GM18951 (cell line): ENCODE results near the gene JCAD.
"Not testable (repeated sequence)": the region's sequence is repeated elsewhere in the genome, so short reads cannot be mapped to it uniquely, and the experiment has no call there.

Experiments
- POLR2A ChIP-seq: IDR thresholded peaks from 4 replicates; pipeline ENCODE4 v1.6.1; 2011; ENCODE audit warnings: mild to moderate bottlenecking; ENCODE audit not compliant: insufficient read length, insufficient read depth; ENCODE audit errors: extremely low read depth
- in situ Hi-C: fragments of 300-500 bp; cut with MboI; formaldehyde crosslinking; loops from one replicate; pipeline ENCODE4 v1.12.0; 2022; ENCODE audit warnings: low sequenced_read_pairs, mixed read lengths, inconsistent platforms; ENCODE audit not compliant: unreplicated experiment

JCAD gene

DNA sequence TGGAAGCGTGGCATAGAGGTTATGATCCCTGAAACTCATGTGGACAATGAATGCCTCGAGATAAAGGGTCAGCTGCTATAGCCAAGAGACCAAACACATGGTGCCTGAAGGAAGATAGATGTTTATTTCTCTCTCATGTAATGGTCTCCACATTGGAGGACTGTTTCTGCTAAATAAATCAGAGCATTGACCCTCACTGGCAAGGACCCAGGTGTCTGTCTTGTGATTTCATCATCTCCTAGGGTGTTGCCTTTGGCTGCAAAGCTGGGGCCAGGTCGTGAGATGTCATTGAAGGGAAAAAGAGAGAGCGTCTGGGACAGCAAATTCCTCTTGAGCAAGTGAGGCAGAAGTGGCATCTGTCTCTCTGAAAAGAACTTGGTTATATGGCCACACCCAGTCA, 64.6 kb downstream of the JCAD start:
- in situ Hi-C loops, result no loop called here
- no peak for TF ChIP-seq POLR2A

DNA sequence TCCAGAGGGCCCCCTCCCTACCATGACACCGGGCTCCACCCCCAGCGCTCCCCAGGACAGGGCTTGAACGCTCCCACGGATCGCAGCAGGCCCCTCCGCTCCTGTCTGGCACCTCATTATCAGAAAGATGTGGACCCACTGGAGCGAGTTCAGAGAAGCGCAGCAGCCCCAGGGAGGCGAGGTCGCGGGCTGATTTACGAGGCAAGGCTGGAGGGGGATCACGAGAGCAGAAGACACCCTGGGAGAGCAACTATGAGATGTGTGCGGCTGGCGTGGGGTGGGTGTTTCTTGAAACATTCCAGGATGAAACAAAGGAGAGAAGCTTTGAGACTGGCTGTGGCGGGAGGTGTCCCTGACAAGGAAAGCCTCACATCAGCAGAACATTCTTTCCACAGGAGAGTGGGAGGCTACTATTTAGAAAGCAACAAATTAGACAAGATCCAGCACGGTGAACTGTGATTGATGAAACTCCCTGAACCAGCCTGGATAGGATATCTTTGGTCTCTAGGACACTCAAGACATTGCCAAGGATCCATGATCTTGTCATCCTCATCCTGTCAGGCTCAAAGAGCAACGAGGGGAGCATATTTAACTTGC, 66.0 kb downstream of the JCAD start:
- in situ Hi-C loops, result no loop called here
- no peak for TF ChIP-seq POLR2A

GRCh38 chr10:29992914-29993313, 66.5 kb downstream of the JCAD start:
- in situ Hi-C loops, result no loop called here
- no peak for TF ChIP-seq POLR2A

DNA sequence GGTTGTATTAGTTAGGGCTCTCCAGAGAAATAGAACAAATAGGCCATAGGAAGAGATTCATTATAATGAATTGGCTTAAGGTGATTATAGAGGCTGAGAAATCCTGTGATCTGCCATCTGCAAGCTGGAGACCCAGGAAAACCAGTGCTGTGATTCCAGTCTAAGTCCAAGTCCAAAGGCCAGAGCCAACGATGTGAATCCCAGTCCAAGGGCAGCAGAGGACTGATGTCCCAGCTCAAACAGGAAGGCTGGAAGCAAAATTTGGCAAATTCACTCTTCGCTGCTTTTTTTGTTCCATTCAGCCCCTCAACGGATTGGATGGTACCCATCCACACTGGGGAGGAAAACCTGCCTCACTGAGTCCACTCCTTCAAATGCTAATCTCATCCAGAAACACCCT, 68.0 kb downstream of the JCAD start:
- in situ Hi-C loops, result no loop called here
- TF ChIP-seq POLR2A, result no peak

DNA sequence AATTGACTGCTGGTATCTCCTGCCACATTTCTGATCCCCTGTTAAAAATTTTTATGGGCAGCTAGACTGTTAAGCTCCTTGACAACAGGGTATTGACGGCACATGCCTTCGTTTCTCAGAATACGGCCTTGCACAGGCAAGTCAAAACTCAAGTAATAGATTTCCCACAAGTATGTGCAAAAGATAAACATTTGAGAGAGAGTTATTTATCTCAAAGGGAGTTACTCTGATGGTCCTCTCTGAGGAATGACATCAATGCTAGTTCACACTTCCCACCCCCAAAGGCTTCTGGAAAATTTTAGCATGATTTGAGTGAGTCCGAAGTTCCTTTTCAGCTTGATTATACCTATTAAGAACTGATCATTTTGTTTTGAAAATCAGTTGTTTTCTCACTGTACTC, 71.9 kb downstream of the JCAD start:
- no peak for TF ChIP-seq POLR2A
- in situ Hi-C loops, result no loop called here

- in situ Hi-C loops, result no loop called here
- no peak for TF ChIP-seq POLR2A
Observed at GRCh38 chr10:29982997-29983648, 76.3 kb downstream of the JCAD start.

DNA sequence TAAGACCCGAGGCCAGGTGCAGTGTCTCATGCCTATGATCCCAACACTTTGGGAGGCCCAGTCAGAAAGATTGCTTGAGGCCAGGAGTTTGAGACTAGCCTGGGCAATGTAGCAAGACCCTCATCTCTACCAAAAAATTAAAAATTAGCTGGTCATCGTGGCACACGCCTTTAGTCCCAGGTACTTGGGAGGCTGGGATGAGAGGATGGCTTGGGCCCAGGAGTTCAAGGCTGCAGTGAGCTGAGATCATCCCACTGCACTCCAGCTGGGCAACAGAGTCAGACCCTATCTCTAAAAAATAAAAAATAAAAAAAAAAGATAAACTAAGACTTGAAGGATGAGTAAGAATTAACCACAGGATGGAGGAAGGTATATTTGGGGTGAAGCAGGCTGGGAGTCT, 77.9 kb downstream of the JCAD start:
- in situ Hi-C loops, result no loop called here
- no peak for TF ChIP-seq POLR2A

DNA sequence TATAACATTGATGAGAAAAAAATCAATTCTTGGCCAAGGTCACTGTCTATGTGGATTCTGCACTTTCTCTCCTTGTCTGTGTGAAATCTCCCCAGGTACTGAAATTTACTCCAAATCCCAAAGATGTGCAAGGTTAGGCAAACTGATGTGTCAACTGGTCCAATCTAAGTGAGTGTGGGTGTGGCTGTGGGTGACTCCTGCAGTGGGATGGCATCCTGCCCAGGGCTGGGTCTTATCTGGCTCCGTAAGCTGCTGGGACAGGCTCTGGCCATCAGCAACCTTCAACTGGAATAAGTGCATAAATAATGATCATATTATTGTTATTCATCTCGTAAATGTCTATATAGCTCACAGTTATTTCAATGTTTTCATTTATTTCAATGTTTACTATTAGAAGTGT, 79.3 kb downstream of the JCAD start:
- in situ Hi-C loops, result no loop called here
- no peak for TF ChIP-seq POLR2A

DNA sequence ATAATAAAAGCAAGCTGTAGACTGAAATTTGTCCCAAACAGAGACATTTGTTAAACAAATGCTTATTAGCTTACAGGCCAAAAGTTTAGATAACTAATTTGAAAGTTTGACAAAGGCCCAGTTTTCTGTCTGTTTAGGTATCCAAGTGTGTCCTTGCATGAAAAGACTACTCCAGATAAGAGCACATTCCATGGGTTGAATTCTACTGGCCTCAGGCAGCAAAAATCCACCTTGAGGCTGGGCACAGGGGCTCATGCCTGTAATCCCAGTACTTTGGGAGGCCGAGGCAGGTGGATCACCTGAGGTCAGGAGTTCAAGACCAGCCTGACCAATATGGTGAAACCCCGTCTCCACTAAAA, 80.0 kb downstream of the JCAD start:
- in situ Hi-C loops, result not testable (repeated sequence)

DNA sequence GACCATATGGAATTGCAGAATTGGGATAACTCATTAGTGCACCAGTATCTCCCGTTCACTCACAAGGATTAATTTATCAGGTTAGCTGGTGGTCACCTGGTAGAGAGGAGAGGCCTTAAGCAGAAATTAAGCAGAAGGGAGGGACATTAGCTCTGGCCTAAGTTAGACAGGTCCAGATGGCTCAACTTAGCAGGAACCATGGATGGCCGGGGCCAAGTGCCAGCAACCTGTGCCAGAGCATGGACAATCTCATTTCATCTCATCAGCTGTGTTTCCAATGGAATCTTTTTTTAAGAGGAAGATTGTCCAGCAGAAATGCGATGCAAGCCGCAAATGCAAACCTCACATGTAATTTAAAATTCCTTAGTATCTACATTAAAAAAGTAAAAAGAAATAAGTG, 82.2 kb downstream of the JCAD start:
- in situ Hi-C loops, result no loop called here
- no peak for TF ChIP-seq POLR2A

GRCh38 chr10:29976134-29976533, 83.3 kb downstream of the JCAD start:
- in situ Hi-C loops, result no loop called here
- no peak for TF ChIP-seq POLR2A

- TF ChIP-seq POLR2A, result no peak
- in situ Hi-C loops, result no loop called here
Observed at GRCh38 chr10:29974773-29975172, 84.6 kb downstream of the JCAD start.

- in situ Hi-C loops, result no loop called here
- no peak for TF ChIP-seq POLR2A
Observed at GRCh38 chr10:29973921-29974320, 85.5 kb downstream of the JCAD start.

- in situ Hi-C loops, result no loop called here
- TF ChIP-seq POLR2A, result no peak
Observed at GRCh38 chr10:29970576-29970975, 88.8 kb downstream of the JCAD start.

- in situ Hi-C loops, result no loop called here
- TF ChIP-seq POLR2A, result no peak
Observed at GRCh38 chr10:29970012-29970396, 89.4 kb downstream of the JCAD start.
